HL-60 (cell line): Measurements from ENCODE around the gene PLD6.

ENCODE experiments used
- DNase-seq, 2 experiments: peaks; one replicate each; pipeline ENCODE4 v3.0.0-alpha.2; 2010 to 2020; ENCODE audit warnings: low read depth in 1 of 2, low spot score in 1 of 2
- H3K27ac ChIP-seq: fragments of 250-450 bp; sonication (Bioruptor Pico); replicated peaks from 2 replicates; pipeline ENCODE4 v1.5.1; 2020; ENCODE audit warnings: mild to moderate bottlenecking, moderate library complexity
- H3K27me3 ChIP-seq: fragments of 250-450 bp; sonication (Bioruptor Pico); 2 replicates; pipeline ENCODE4 v1.5.1; 2021; ENCODE audit warnings: mild to moderate bottlenecking, moderate library complexity; ENCODE audit not compliant: insufficient read depth, poor library complexity, severe bottlenecking
- H3K4me3 ChIP-seq: replicated peaks from 2 replicates; pipeline ENCODE4 v1.5.1; 2011; ENCODE audit warnings: mild to moderate bottlenecking, control low read depth, low read length; ENCODE audit not compliant: insufficient read depth
- GABPA ChIP-seq: IDR thresholded peaks from 2 replicates; pipeline ENCODE4 v1.6.1; 2012; ENCODE audit warnings: low read depth
- POLR2AphosphoS5 ChIP-seq: IDR thresholded peaks from 2 replicates; pipeline ENCODE4 v1.6.1; 2012; ENCODE audit warnings: low read depth
- REST ChIP-seq: IDR thresholded peaks from 2 replicates; pipeline ENCODE4 v1.6.1; 2012; ENCODE audit warnings: low read depth; ENCODE audit not compliant: insufficient replicate concordance
- SPI1 ChIP-seq: IDR thresholded peaks from 2 replicates; pipeline ENCODE4 v1.6.1; 2012; ENCODE audit warnings: low read depth, mild to moderate bottlenecking, borderline replicate concordance
- TF ChIP-seq, protein P1 (sequence below): IDR thresholded peaks from one replicate; pipeline ENCODE4 v1.5.1; 2011; ENCODE audit warnings: low read length, control low read depth, inconsistent platforms; ENCODE audit not compliant: insufficient read depth

Gene PLD6

GRCh38 chr17:17151055-17151454 is 55.1 kb downstream of the PLD6 start:
- no peak overlapping the region for H3K27ac ChIP-seq
- no peaks in the 10 kb centered on the region for H3K27me3 ChIP-seq
- no peak for TF ChIP-seq POLR2AphosphoS5
- TF ChIP-seq, protein P1, sequence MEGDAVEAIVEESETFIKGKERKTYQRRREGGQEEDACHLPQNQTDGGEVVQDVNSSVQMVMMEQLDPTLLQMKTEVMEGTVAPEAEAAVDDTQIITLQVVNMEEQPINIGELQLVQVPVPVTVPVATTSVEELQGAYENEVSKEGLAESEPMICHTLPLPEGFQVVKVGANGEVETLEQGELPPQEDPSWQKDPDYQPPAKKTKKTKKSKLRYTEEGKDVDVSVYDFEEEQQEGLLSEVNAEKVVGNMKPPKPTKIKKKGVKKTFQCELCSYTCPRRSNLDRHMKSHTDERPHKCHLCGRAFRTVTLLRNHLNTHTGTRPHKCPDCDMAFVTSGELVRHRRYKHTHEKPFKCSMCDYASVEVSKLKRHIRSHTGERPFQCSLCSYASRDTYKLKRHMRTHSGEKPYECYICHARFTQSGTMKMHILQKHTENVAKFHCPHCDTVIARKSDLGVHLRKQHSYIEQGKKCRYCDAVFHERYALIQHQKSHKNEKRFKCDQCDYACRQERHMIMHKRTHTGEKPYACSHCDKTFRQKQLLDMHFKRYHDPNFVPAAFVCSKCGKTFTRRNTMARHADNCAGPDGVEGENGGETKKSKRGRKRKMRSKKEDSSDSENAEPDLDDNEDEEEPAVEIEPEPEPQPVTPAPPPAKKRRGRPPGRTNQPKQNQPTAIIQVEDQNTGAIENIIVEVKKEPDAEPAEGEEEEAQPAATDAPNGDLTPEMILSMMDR, result no peak
- no peak for TF ChIP-seq SPI1
- no peak for TF ChIP-seq GABPA
- TF ChIP-seq REST, result no peak
- no peak for DNase-seq
- no peak overlapping the region for H3K4me3 ChIP-seq
